ENCODE data around the gene GSG1L.

DNA sequence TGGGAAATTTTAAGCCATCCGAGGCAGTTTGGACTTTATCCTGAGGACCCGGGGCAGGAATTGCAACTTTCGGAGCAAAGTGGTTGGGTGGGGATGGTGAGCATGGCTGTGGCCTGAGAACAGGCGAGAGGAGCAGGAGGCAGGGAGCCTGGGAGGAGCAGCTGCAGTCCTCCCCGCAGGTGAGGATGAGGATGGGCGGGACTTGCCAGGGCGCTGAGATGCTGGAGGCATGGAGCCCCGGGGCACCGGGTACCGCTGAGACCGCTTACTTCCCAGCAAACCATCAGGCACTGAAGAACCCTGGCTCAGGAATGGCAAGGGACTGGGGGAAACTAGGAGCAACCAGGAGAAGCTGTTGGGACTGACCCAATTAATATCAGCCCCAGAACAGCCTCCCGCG, 210.8 kb downstream of the GSG1L start:
- TF ChIP-seq, protein P1, sequence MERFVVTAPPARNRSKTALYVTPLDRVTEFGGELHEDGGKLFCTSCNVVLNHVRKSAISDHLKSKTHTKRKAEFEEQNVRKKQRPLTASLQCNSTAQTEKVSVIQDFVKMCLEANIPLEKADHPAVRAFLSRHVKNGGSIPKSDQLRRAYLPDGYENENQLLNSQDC (CRISPR knock-in tag; IDR thresholded peaks at IDR 0.05), result no peak
- TF ChIP-seq EZH2 (IDR thresholded peaks at IDR 0.05; ENCODE audit: borderline replicate concordance, low read depth, low read length), result no peak
- TF ChIP-seq POLR2AphosphoS2 (IDR thresholded peaks at IDR 0.05; ENCODE audit: low read length), result no peak
- TF ChIP-seq JUN (IDR thresholded peaks at IDR 0.05; ENCODE audit: borderline replicate concordance, low read depth, low read length), result no peak
- TF ChIP-seq JUN (CRISPR knock-in tag; IDR thresholded peaks at IDR 0.05; ENCODE audit: borderline replicate concordance), result no peak
- no peak for TF ChIP-seq STAT5B (CRISPR knock-in tag; IDR thresholded peaks at IDR 0.05)
- no peak for TF ChIP-seq IRF2 (CRISPR knock-in tag; IDR thresholded peaks at IDR 0.05)

All from K562 (cell line).